B cell (primary cell): ENCODE data around the gene DNAH8. TPM values are rescaled to one million over a fixed set of nuclear protein-coding genes. Genes with fewer than 3 reads are reported as not detected.

Experiments used
- ATAC-seq: fragments of 200-7000 bp; cut with Tn5 transposase; one replicate; pipeline ENCODE4 v1.10.0; 2021; ENCODE audit warnings: low read depth, mild to moderate bottlenecking, moderate number of reproducible peaks, moderate library complexity
- CTCF ChIA-PET: fragments of 350-600 bp; sonication (Branson Sonifier 250); formaldehyde crosslinking; loops from one replicate; lab custom pipeline; 2021; ENCODE audit warnings: antibody characterized with exemption, inconsistent platforms; lab: Charles Lee
- POLR2A ChIA-PET: fragments of 350-600 bp; sonication (Branson Sonifier 250); formaldehyde crosslinking; loops from one replicate; lab custom pipeline; 2021; ENCODE audit warnings: antibody characterized with exemption; lab: Charles Lee
- DNase-seq: peaks from one replicate; pipeline ENCODE4 v3.0.0; 2013
- H2AFZ ChIP-seq: 2 replicates; pipeline ENCODE4 v1.6.1; 2012; ENCODE audit warnings: mild to moderate bottlenecking, low read depth, low read length; ENCODE audit not compliant: insufficient read depth, poor library complexity, severe bottlenecking
- H3K27ac ChIP-seq, 2 donors: 1 replicate in 1 of 2; 2 replicates in 1 of 2; pipeline ENCODE4 v1.5.1; 2012 to 2013; ENCODE audit warnings: low read length in 2 of 2, mild to moderate bottlenecking in 2 of 2, moderate library complexity in 1 of 2
- H3K27me3 ChIP-seq, 4 experiments: fragments of 200-600 bp in 1 of 4; sonication (generic) in 1 of 4; replicated peaks in 1 of 4; 1 replicate in 2 of 4; 2 replicates in 2 of 4; pipeline versions ENCODE4 v1.6.1 to v1.7.0; 2013 to 2016; ENCODE audit warnings: low read length in 3 of 4, mild to moderate bottlenecking in 2 of 4, mixed read lengths in 1 of 4, moderate library complexity in 1 of 4; ENCODE audit not compliant: insufficient read depth in 4 of 4, control insufficient read depth in 3 of 4; ENCODE audit errors: control extremely low read depth in 1 of 4
- H3K36me3 ChIP-seq, 2 experiments: replicated peaks in 1 of 2; 1 replicate in 1 of 2; 2 replicates in 1 of 2; pipeline versions ENCODE4 v1.6.1 to v1.7.1; 2013; ENCODE audit warnings: low read length in 1 of 2; ENCODE audit not compliant: insufficient read depth in 2 of 2, control insufficient read depth in 1 of 2; ENCODE audit errors: control extremely low read depth in 1 of 2, extremely low read depth in 1 of 2
- H3K4me1 ChIP-seq, 2 donors: fragments of 200-600 bp in 1 of 2; sonication (generic) in 1 of 2; 1 replicate in 1 of 2; 2 replicates in 1 of 2; pipeline versions ENCODE4 v1.5.1 to v1.6.1; 2013 to 2017; ENCODE audit warnings: low read length in 2 of 2; ENCODE audit not compliant: control insufficient read depth in 2 of 2, insufficient read depth in 2 of 2
- H3K4me2 ChIP-seq: replicated peaks from 2 replicates; pipeline ENCODE3; 2012; ENCODE audit warnings: mild to moderate bottlenecking, low read depth, low read length; ENCODE audit not compliant: poor library complexity, severe bottlenecking
- H3K4me3 ChIP-seq, 5 experiments: fragments of 200-600 bp in 1 of 5; sonication (generic) in 1 of 5; 1 replicate in 3 of 5; 2 replicates in 2 of 5; pipeline versions ENCODE4 v1.5.1 to v1.7.0; 2011 to 2016; ENCODE audit warnings: low read length in 4 of 5, mild to moderate bottlenecking in 4 of 5, low read depth in 2 of 5, control low read depth in 1 of 5, moderate library complexity in 1 of 5; ENCODE audit not compliant: insufficient read depth in 1 of 5; ENCODE audit errors: control extremely low read depth in 1 of 5, extremely low read depth in 1 of 5
- H3K79me2 ChIP-seq: fragments of 200-600 bp; sonication (generic); one replicate; pipeline ENCODE4 v1.6.0; 2016; ENCODE audit warnings: low read length; ENCODE audit not compliant: control insufficient read depth, insufficient read depth
- H3K9ac ChIP-seq: fragments of 200-600 bp; sonication (generic); 2 replicates; pipeline ENCODE4 v1.6.1; 2017; ENCODE audit warnings: mild to moderate bottlenecking, low read length, moderate library complexity
- H3K9me3 ChIP-seq, 3 donors: one replicate each; pipeline versions ENCODE4 v1.6.1 to v1.7.1; 2013; ENCODE audit warnings: low read length in 2 of 3; ENCODE audit not compliant: control insufficient read depth in 2 of 3, insufficient read depth in 1 of 3; ENCODE audit errors: control extremely low read depth in 1 of 3
- H4K20me1 ChIP-seq: 2 replicates; pipeline ENCODE4 v1.6.0; 2012; ENCODE audit warnings: mild to moderate bottlenecking, low read length; ENCODE audit not compliant: insufficient read depth, control insufficient read depth, poor library complexity, severe bottlenecking
- H3K27ac Mint-ChIP-seq: one replicate; pipeline ENCODE4 v1.8.0; 2021; ENCODE audit warnings: mixed read lengths
- H3K27me3 Mint-ChIP-seq: one replicate; pipeline ENCODE4 v1.8.0; 2021; ENCODE audit warnings: mixed read lengths
- H3K4me1 Mint-ChIP-seq: one replicate; pipeline ENCODE4 v1.8.0; 2021; ENCODE audit warnings: mixed read lengths
- H3K4me3 Mint-ChIP-seq: one replicate; pipeline ENCODE4 v1.8.0; 2021; ENCODE audit warnings: mixed read lengths
- H3K9me3 Mint-ChIP-seq: one replicate; pipeline ENCODE4 v1.8.0; 2022; ENCODE audit warnings: mixed read lengths; ENCODE audit not compliant: insufficient read depth
- EZH2 ChIP-seq: IDR thresholded peaks from 2 replicates; pipeline ENCODE4 v1.6.1; 2012; ENCODE audit warnings: borderline replicate concordance, low read depth, mild to moderate bottlenecking, moderate library complexity, low read length; ENCODE audit not compliant: insufficient read depth, poor library complexity, severe bottlenecking
- WGBS: methylation state at CpG from one replicate; pipeline ENCODE4 v1.1.5; 2013; ENCODE audit warnings: missing lambda C conversion rate; ENCODE audit not compliant: insufficient coverage; 5-methylcytosine and 5-hydroxymethylcytosine counted together
- intact Hi-C: fragments of 100-400 bp; cut with micrococcal nuclease; formaldehyde crosslinking; loops from one replicate; pipeline ENCODE4 v1.10.0; 2022
- polyA plus RNA-seq: library from polyadenylated mRNA; depleted of rRNA; stranded (reverse); fragments of >200 nt; gene quantifications from 2 replicates; pipeline ENCODE4 v1.2.3, GENCODE V29; 2012
- total RNA-seq, 2 donors: library from RNA; stranded (reverse); fragments of 120-200 nt in 1 of 2; gene quantifications; 1 replicate in 1 of 2; 2 replicates in 1 of 2; pipeline versions ENCODE4 v1.2.3 to v1.2.4, GENCODE V29; 2013 to 2022
- TF ChIP-seq, protein P1 (sequence below): fragments of 200-600 bp; IDR thresholded peaks from one replicate; pipeline ENCODE4 v1.8.0; 2022; ENCODE audit warnings: antibody characterized with exemption, mild to moderate bottlenecking

DNAH8 gene
- total and polyA plus RNA-seq, 2 donors (not counting 1 experiment from before 2014, with no cell fraction given): 0.69 to 1.1 TPM

DNA sequence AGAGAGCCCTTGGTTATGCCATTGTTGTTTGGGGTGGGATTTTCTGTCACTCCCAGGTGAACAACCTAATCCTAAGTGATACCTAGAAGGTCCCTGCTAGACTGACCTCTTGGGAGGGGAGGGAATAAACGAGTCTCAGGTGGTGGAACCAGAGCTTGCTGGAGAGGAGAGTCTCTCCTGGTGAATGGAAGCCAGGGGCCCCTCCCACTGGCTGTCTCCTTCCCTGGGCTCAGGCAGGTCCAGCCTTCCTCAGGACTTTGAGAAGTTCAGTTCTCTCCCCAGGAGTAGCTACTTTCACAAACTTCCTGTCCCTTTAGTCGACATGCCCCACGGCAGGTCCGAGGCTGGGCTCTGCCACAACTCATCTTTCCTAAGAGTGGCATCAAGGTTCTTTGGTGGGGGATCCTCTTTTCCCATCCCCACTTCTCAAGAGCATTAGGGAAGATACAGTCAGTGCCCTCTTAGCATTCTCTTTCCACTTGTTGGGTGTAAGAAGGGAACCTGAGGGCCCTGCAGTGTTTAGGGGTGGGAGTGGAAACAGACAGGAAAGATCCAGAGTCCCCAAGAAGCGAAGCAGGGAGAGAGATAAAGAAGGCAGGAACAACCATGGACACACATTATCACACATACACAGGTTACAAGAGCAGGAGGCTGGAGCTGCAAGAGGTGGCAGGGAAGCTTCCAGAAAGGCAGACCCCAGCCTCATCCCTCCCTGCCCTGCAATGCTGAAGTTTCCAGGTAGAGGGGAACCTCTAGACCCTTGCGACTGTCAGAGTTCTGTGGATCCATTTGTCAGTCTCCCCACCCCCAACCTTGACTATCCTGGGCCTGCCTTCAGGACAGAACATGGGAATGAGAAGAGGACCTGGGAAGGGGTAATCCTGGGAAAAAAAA, 332.6 kb downstream of the DNAH8 start:
- peaks cover 0 to 4% of the 10 kb centered on the region in 2 donors for H3K4me1 ChIP-seq
- DNase-seq (no peak), ATAC-seq (no peak)
- H2AFZ ChIP-seq: no peak overlapping the region
- Mint-ChIP-seq H3K4me1 (peaks cover 6% of the 10 kb centered on the region), H3K27ac (no peak overlapping the region), H3K4me3 (peak overlapping the region; percentile 39), H3K9me3 (no peaks in the 10 kb centered on the region), H3K27me3 (peaks cover 42% of the 10 kb centered on the region)
- TF ChIP-seq, protein P1, sequence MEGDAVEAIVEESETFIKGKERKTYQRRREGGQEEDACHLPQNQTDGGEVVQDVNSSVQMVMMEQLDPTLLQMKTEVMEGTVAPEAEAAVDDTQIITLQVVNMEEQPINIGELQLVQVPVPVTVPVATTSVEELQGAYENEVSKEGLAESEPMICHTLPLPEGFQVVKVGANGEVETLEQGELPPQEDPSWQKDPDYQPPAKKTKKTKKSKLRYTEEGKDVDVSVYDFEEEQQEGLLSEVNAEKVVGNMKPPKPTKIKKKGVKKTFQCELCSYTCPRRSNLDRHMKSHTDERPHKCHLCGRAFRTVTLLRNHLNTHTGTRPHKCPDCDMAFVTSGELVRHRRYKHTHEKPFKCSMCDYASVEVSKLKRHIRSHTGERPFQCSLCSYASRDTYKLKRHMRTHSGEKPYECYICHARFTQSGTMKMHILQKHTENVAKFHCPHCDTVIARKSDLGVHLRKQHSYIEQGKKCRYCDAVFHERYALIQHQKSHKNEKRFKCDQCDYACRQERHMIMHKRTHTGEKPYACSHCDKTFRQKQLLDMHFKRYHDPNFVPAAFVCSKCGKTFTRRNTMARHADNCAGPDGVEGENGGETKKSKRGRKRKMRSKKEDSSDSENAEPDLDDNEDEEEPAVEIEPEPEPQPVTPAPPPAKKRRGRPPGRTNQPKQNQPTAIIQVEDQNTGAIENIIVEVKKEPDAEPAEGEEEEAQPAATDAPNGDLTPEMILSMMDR: no peak
- TF ChIP-seq EZH2: no peak
- no peak overlapping the region for H3K4me3 ChIP-seq
- WGBS: no CpG with 5 or more reads among the region's 6 CpGs
- H3K9ac ChIP-seq: no peak overlapping the region
- no peak overlapping the region for H3K4me2 ChIP-seq
- no peak overlapping the region for H3K27ac ChIP-seq
- H3K79me2 ChIP-seq: no peaks in the 10 kb centered on the region
- H3K9me3 ChIP-seq: no peaks in the 10 kb centered on the region
- no peaks in the 10 kb centered on the region for H3K36me3 ChIP-seq
- ChIA-PET CTCF (no interaction called here), POLR2A (no interaction called here)
- intact Hi-C loops: no loop called here
- no peaks in the 10 kb centered on the region for H4K20me1 ChIP-seq
- H3K27me3 ChIP-seq: peaks cover 0 to 37% (median 19%) of the 10 kb centered on the region in 4 experiments
